Measurements from ENCODE around the gene MYPOP.

- TF ChIP-seq POLR2A (IDR thresholded peaks at IDR 0.05; ENCODE audit: low read depth, low read length), result no peak
- TF ChIP-seq CTCF (IDR thresholded peaks at IDR 0.05; ENCODE audit: extremely low read depth in 1 of 2, insufficient read depth in 1 of 2, low read depth in 1 of 2, low read length in 2 of 2), result no peak
- TF ChIP-seq POLR2AphosphoS5 (IDR thresholded peaks at IDR 0.05; ENCODE audit: insufficient read depth, low read depth, low read length), result no peak
Observed at GRCh38 chr19:45881082-45881908, 21.1 kb downstream of the MYPOP start.

Measured in endothelial cell of umbilical vein (primary cell).